Smooth muscle cell (in vitro differentiated cells): Measurements from ENCODE around the gene PLCD1. TPM values are rescaled to one million over a fixed set of nuclear protein-coding genes. Genes with fewer than 3 reads are reported as not detected.

Experiments used
- DNase-seq: peaks from one replicate; lab custom pipeline; 2025; ENCODE audit not compliant: unreplicated experiment; lab: John Stamatoyannopoulos, UW
- H2AFZ ChIP-seq: fragments of 200-600 bp; sonication (generic); 2 replicates; pipeline ENCODE4 v1.6.0; 2016; ENCODE audit warnings: antibody characterized with exemption, low read depth, mild to moderate bottlenecking
- H3F3A ChIP-seq: fragments of 200-600 bp; sonication (generic); 2 replicates; pipeline ENCODE4 v1.6.0; 2017; ENCODE audit warnings: antibody characterized with exemption, low read depth
- H3K27ac ChIP-seq: fragments of 200-600 bp; sonication (generic); 2 replicates; pipeline ENCODE4 v1.5.1; 2016; ENCODE audit warnings: low read depth, mild to moderate bottlenecking
- H3K27me3 ChIP-seq: fragments of 200-600 bp; sonication (generic); 2 replicates; pipeline ENCODE4 v1.6.1; 2016; ENCODE audit warnings: low read depth, mild to moderate bottlenecking
- H3K36me3 ChIP-seq: fragments of 200-600 bp; sonication (generic); 2 replicates; pipeline ENCODE4 v1.5.1; 2016; ENCODE audit warnings: low read depth
- H3K4me1 ChIP-seq: fragments of 200-600 bp; sonication (generic); 2 replicates; pipeline ENCODE4 v1.5.1; 2016; ENCODE audit warnings: low read depth
- H3K4me2 ChIP-seq: fragments of 200-600 bp; sonication (generic); 2 replicates; pipeline ENCODE4 v1.6.0; 2016; ENCODE audit warnings: mild to moderate bottlenecking
- H3K4me3 ChIP-seq: fragments of 200-600 bp; sonication (generic); 2 replicates; pipeline ENCODE4 v1.5.1; 2016; ENCODE audit warnings: mild to moderate bottlenecking
- H3K79me2 ChIP-seq: fragments of 200-600 bp; sonication (generic); 2 replicates; pipeline ENCODE4 v1.6.0; 2016; ENCODE audit warnings: low read depth, mild to moderate bottlenecking
- H3K9ac ChIP-seq: fragments of 200-600 bp; sonication (generic); 2 replicates; pipeline ENCODE4 v1.6.0; 2016; ENCODE audit warnings: low read depth
- H3K9me3 ChIP-seq: fragments of 200-600 bp; sonication (generic); replicated peaks from 2 replicates; pipeline ENCODE4 v1.5.1; 2016; ENCODE audit warnings: low read depth
- H4K20me1 ChIP-seq: fragments of 200-600 bp; sonication (generic); 2 replicates; pipeline ENCODE4 v1.6.0; 2016; ENCODE audit warnings: low read depth
- WGBS: methylation state at CpG from one replicate; pipeline ENCODE4 v1.1.7; 2016; ENCODE audit warnings: low lambda C conversion rate; 5-methylcytosine and 5-hydroxymethylcytosine counted together
- polyA plus RNA-seq: library from polyadenylated mRNA; unstranded; fragments of >200 nt; fragmentation: Nextera tagmentation; extraction: Ambion mirVana; gene quantifications from 2 replicates; pipeline ENCODE4 v1.2.1, GENCODE V29; 2016
- total RNA-seq: library from RNA; depleted of rRNA; stranded (reverse); fragments of >200 nt; gene quantifications from 2 replicates; pipeline ENCODE4 v1.2.3, GENCODE V29; 2014
- TF ChIP-seq, protein P1 (sequence below): fragments of 200-600 bp; sonication (generic); IDR thresholded peaks from 2 replicates; pipeline ENCODE4 v1.5.1; 2017; ENCODE audit warnings: borderline replicate concordance, mild to moderate bottlenecking, antibody characterized with exemption; ENCODE audit not compliant: insufficient read depth, poor library complexity, severe bottlenecking

The PLCD1 gene
- total and polyA plus RNA-seq, 2 experiments from 2014 or later = 21.3 to 33.3 TPM

DNA sequence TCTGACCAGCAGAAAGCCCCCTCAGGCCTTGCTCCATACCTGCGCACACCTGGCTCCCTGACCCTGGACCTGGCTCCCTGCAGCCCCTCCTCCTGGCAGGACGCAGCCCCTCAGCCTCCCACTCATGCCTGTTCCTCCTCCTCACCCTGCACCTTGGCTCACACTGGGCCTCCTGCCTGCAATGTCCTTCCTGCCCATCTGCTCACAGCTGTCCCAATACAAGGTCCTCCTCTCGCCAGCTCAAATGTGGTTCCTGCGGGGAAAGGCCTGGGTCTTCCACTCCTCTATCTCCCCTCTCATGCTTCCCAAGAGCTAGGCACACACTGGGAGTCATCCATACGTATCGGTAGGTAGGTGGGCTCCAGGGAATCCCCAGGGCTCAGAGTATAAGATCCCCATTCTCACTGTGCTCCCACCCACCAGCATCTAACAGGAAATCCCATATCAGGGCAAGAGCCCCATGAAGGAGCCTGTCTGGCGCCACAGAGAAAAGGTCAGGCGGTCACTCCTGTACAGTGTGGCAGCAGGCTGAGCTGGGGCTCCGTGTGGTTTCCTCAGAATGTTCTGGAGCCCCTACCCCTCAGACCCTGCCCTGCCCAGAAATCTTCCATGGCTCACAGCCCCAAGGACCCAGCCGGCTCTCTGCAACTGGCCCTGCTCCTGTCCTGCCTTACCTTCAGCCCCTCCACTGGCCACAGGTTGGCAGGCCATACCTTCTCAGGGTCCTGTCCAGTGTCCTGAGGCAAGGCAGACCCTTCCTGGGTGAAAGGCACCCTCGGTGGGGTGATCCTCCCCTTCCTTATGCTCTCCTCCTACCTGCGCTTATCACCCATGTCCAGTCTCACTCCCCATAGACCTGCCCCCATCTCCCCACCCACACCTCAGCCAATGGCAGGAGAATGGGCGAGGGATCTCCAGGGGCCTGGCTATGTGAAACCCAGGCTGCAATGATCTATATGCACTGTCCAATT lies 10.9 kb downstream of the PLCD1 start:
- Histone ChIP-seq H3K4me3 (no peak overlapping the region), H3K36me3 (peaks cover 8% of the 10 kb centered on the region), H2AFZ (no peak overlapping the region), H4K20me1 (peaks cover 32% of the 10 kb centered on the region), H3K4me1 (no peaks in the 10 kb centered on the region), H3K27me3 (no peaks in the 10 kb centered on the region), H3K9ac (no peak overlapping the region), H3F3A (no peaks in the 10 kb centered on the region), H3K9me3 (no peaks in the 10 kb centered on the region), H3K79me2 (no peaks in the 10 kb centered on the region), H3K4me2 (no peak overlapping the region), H3K27ac (no peak overlapping the region)
- DNase-seq = no peak
- TF ChIP-seq, protein P1, sequence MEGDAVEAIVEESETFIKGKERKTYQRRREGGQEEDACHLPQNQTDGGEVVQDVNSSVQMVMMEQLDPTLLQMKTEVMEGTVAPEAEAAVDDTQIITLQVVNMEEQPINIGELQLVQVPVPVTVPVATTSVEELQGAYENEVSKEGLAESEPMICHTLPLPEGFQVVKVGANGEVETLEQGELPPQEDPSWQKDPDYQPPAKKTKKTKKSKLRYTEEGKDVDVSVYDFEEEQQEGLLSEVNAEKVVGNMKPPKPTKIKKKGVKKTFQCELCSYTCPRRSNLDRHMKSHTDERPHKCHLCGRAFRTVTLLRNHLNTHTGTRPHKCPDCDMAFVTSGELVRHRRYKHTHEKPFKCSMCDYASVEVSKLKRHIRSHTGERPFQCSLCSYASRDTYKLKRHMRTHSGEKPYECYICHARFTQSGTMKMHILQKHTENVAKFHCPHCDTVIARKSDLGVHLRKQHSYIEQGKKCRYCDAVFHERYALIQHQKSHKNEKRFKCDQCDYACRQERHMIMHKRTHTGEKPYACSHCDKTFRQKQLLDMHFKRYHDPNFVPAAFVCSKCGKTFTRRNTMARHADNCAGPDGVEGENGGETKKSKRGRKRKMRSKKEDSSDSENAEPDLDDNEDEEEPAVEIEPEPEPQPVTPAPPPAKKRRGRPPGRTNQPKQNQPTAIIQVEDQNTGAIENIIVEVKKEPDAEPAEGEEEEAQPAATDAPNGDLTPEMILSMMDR = no peak
- WGBS = 84% methylated on average over 13 of the region's 13 CpGs

DNA sequence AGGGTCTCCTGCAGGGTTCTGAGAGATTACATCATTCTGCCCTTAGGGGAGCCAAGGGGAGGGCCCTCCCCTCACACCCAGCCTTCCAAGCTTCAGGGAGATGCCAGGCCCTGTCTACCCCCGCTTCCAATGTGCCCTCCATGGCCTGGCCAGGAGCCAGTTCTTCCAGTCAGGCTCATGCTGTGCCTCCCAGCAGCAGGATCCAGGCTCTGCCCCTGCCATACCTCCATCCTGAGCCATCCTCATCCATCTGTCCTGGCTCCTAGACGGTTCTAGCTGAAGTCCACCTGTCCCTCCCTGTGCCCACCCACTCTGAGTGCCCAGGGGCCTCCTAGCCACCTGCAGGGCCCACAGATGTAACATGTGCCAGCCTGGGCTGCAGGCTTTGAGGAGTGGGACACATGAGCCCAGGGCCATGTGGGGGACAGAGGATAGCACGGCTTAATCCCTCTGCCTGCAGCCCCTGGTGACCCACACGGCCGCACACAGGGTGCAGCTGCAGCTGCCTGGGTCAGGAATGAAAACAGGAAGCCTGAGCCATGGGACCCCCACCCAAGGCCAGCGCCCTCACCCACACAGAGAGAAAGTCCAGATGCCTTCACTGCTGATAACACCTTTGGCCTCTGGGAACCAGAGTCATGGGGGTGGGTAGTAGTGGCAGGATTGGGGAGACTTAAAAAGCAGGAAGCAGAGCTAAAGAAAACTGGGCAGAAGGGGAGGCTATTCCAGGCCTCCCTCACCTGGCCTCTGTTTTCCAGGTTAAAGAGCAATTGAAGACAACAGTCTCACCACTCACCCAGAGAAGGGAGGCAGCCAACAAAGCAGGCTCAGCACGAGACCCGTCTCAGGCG lies 11.8 kb downstream of the PLCD1 start:
- Histone ChIP-seq H3K4me2 (no peak overlapping the region), H3K9ac (no peak overlapping the region), H3K27ac (no peak overlapping the region), H3F3A (no peaks in the 10 kb centered on the region), H4K20me1 (peaks cover 23% of the 10 kb centered on the region), H3K4me3 (no peak overlapping the region), H2AFZ (no peak overlapping the region), H3K9me3 (no peaks in the 10 kb centered on the region), H3K4me1 (no peaks in the 10 kb centered on the region), H3K36me3 (peaks cover 8% of the 10 kb centered on the region), H3K27me3 (no peaks in the 10 kb centered on the region), H3K79me2 (no peaks in the 10 kb centered on the region)
- TF ChIP-seq, protein P1 = no peak
- DNase-seq = no peak
- 65% methylated on average over 9 of the region's 9 CpGs for WGBS

DNA sequence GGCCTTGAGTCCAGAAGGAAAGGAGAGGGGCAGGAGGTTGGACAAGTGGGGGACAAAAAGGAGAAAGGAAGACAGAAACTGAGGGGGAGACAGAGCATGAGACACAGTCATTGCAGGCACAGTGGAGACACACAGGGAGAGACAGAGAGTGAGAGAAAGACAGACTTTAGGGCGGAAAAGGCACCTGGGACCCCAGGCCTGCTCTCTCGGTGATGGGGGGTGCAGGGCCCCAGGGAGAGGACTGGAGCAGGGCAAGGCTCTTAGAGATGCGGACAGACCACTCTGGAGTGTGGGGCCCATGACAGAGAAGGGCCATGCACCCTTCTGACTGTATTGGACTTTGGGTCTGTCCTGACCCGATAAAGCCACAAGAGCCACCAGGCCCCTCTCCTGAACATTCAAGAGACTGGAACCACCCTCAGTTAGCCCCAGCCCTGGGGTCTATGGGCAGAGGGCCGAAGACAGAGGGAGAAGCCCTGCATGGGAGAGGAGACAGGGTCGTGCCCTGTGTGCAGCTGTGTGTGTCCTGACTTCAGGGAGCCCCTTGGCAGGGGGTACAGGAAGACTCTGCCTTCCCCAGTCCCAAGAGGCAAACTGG lies 12.5 kb downstream of the PLCD1 start:
- Histone ChIP-seq H3K27ac (no peak overlapping the region), H3K36me3 (peaks cover 8% of the 10 kb centered on the region), H3K79me2 (no peaks in the 10 kb centered on the region), H3K4me3 (no peak overlapping the region), H3F3A (no peaks in the 10 kb centered on the region), H3K4me1 (no peaks in the 10 kb centered on the region), H3K9ac (no peak overlapping the region), H2AFZ (no peak overlapping the region), H4K20me1 (peaks cover 17% of the 10 kb centered on the region), H3K9me3 (no peaks in the 10 kb centered on the region), H3K4me2 (no peak overlapping the region), H3K27me3 (no peaks in the 10 kb centered on the region)
- 98% methylated on average over 6 of the region's 6 CpGs for WGBS
- TF ChIP-seq, protein P1 = no peak
- no peak for DNase-seq
